ENCODE results near the gene ZACN. TPM values are rescaled to one million over a fixed set of nuclear protein-coding genes. Genes with fewer than 3 reads are reported as not detected.
A peak's percentile ranks its signal among the peaks of the same experiment; 100 is the strongest.

ZACN gene
- total RNA-seq, 1 experiment from 2014 or later = 0.09 TPM

GRCh38 chr17:76039121-76039520 is 39.9 kb upstream of the ZACN start:
- no peak overlapping the region for H3K18ac ChIP-seq (ENCODE audit: insufficient read length, low read depth, low read length)
- H4K20me1 ChIP-seq (ENCODE audit: control insufficient read depth, insufficient read depth, insufficient read length) = no peaks in the 10 kb centered on the region
- H4K91ac ChIP-seq (ENCODE audit: insufficient read length, low read depth, low read length) = no peak overlapping the region
- DNase-seq = no peak
- H3K79me1 ChIP-seq (ENCODE audit: insufficient read depth, low read depth, low read length, poor library complexity, severe bottlenecking) = no peaks in the 10 kb centered on the region
- no peaks in the 10 kb centered on the region for H3K27me3 ChIP-seq (ENCODE audit: insufficient read depth, low read length)
- H3K27ac Mint-ChIP-seq = peak overlapping the region in 2 of 3 experiments; percentile 6 to 63; a peak in 4 of 7 replicates
- TF ChIP-seq CTCF (conservative IDR thresholded peaks at IDR 0.05) = no peak
- H3K27me3 Mint-ChIP-seq (ENCODE audit: low read depth) = no peaks in the 10 kb centered on the region
- H2BK120ac ChIP-seq (ENCODE audit: low read depth, low read length, poor library complexity, severe bottlenecking) = no peak overlapping the region
- H3K4me1 ChIP-seq (ENCODE audit: insufficient read depth, low read length) = no peaks in the 10 kb centered on the region; the same call in 1 of the 2 replicates
- H4K8ac ChIP-seq (replicated peaks; ENCODE audit: insufficient read length, low read depth, low read length) = no peak overlapping the region
- H3K56ac ChIP-seq (ENCODE audit: insufficient read length, low read depth, low read length) = no peak overlapping the region
- H3K23ac ChIP-seq (ENCODE audit: insufficient read length, low read depth, low read length) = no peak overlapping the region
- no peak overlapping the region for H3K9ac ChIP-seq (ENCODE audit: extremely low read depth, insufficient read length, low read length)
- no peak overlapping the region for H4K5ac ChIP-seq (ENCODE audit: insufficient read length, low read depth, low read length)
- peaks cover 33 to 61% (median 51%) of the 10 kb centered on the region in 3 experiments for H3K36me3 Mint-ChIP-seq (ENCODE audit: insufficient read depth in 1 of 3, low read depth in 3 of 3)
- no peak overlapping the region; a peak in 1 of 5 replicates for H3K4me3 Mint-ChIP-seq
- no peaks in the 10 kb centered on the region for H3K9me3 Mint-ChIP-seq
- H3K4ac ChIP-seq (ENCODE audit: low read depth, low read length) = no peak overlapping the region
- no peak overlapping the region for H3T11ph ChIP-seq (ENCODE audit: low read length)
- no peak overlapping the region for H2BK20ac ChIP-seq (ENCODE audit: low read depth, low read length, poor library complexity, severe bottlenecking)
- H3K23me2 ChIP-seq (ENCODE audit: insufficient read length, low read depth, low read length, poor library complexity, severe bottlenecking) = no peaks in the 10 kb centered on the region
- no peaks in the 10 kb centered on the region for H3K79me2 ChIP-seq (ENCODE audit: insufficient read depth, low read length)
- no peak overlapping the region for H3K27ac ChIP-seq (ENCODE audit: insufficient read length, low read depth, low read length)
- no peak overlapping the region for H2BK15ac ChIP-seq (ENCODE audit: low read depth, low read length)
- no peak overlapping the region for H2AK5ac ChIP-seq (ENCODE audit: insufficient read length, low read length)
- H2AFZ ChIP-seq (ENCODE audit: low read length) = no peak overlapping the region
- peaks cover 32 to 59% of the 10 kb centered on the region in 2 experiments for H3K4me1 Mint-ChIP-seq
- H3K4me2 ChIP-seq (ENCODE audit: insufficient read depth, insufficient read length, low read length) = no peak overlapping the region
- no CpG with 5 or more reads among the region's 6 CpGs for WGBS (ENCODE audit: extremely low coverage, insufficient read length, low lambda C conversion rate)
- H3K9me3 ChIP-seq (ENCODE audit: control insufficient read depth, low read depth, low read length) = no peaks in the 10 kb centered on the region
- no peak overlapping the region for H2BK5ac ChIP-seq (ENCODE audit: insufficient read length, low read length)
- H3K14ac ChIP-seq (ENCODE audit: insufficient read depth, low read length) = no peak overlapping the region
- no peak overlapping the region for H2BK12ac ChIP-seq (ENCODE audit: insufficient read length, low read depth, low read length)
